Measurements from ENCODE around the gene SLIT3. TPM values are rescaled to one million over a fixed set of nuclear protein-coding genes. Genes with fewer than 3 reads are reported as not detected.
A peak's percentile ranks its signal among the peaks of the same experiment; 100 is the strongest.

The SLIT3 gene
- total and polyA plus RNA-seq, 2 donors: 8.4 to 9.2 TPM

GRCh38 chr5:168720575-168720974 lies 580.4 kb downstream of the SLIT3 start:
- Histone ChIP-seq H3K27me3 (ENCODE audit: control insufficient read depth in 2 of 2, insufficient read depth in 1 of 2, low read length in 1 of 2) (no peaks in the 10 kb centered on the region), H3K4me3 (ENCODE audit: low read length in 2 of 2) (no peak overlapping the region), H3K36me3 (ENCODE audit: control insufficient read depth in 2 of 2, insufficient read depth in 2 of 2, low read length in 1 of 2) (no peaks in the 10 kb centered on the region), H3K27ac (ENCODE audit: low read depth in 1 of 2, low read length in 1 of 2) (no peak overlapping the region), H3K4me1 (ENCODE audit: control insufficient read depth in 2 of 2, insufficient read depth in 2 of 2, low read length in 2 of 2) (no peaks in the 10 kb centered on the region), H3K9me3 (ENCODE audit: control insufficient read depth in 2 of 2, insufficient read depth in 1 of 2, low read length in 1 of 2) (no peaks in the 10 kb centered on the region)
- DNase-seq (ENCODE audit: low read depth in 6 of 9, low spot score in 9 of 9): no peak
- 97% methylated on average over 9 of the region's 9 CpGs for WGBS

- H3K27me3 ChIP-seq (ENCODE audit: control insufficient read depth in 2 of 2, insufficient read depth in 1 of 2, low read length in 1 of 2): no peaks in the 10 kb centered on the region
- no peak for DNase-seq (ENCODE audit: low read depth in 6 of 9, low spot score in 9 of 9)
- no peaks in the 10 kb centered on the region for H3K9me3 ChIP-seq (ENCODE audit: control insufficient read depth in 2 of 2, insufficient read depth in 1 of 2, low read length in 1 of 2)
- H3K27ac ChIP-seq (ENCODE audit: low read depth in 1 of 2, low read length in 1 of 2): no peak overlapping the region
- WGBS: 83% methylated on average over 4 of the region's 4 CpGs
- H3K4me3 ChIP-seq (ENCODE audit: low read length in 2 of 2): no peak overlapping the region
- no peaks in the 10 kb centered on the region for H3K36me3 ChIP-seq (ENCODE audit: control insufficient read depth in 2 of 2, insufficient read depth in 2 of 2, low read length in 1 of 2)
- H3K4me1 ChIP-seq (ENCODE audit: control insufficient read depth in 2 of 2, insufficient read depth in 2 of 2, low read length in 2 of 2): no peaks in the 10 kb centered on the region
Observed at GRCh38 chr5:168714046-168714445, 586.9 kb downstream of the SLIT3 start.

GRCh38 chr5:168713051-168713450 lies 587.9 kb downstream of the SLIT3 start:
- Histone ChIP-seq H3K36me3 (ENCODE audit: control insufficient read depth in 2 of 2, insufficient read depth in 2 of 2, low read length in 1 of 2) (no peaks in the 10 kb centered on the region), H3K27me3 (ENCODE audit: control insufficient read depth in 2 of 2, insufficient read depth in 1 of 2, low read length in 1 of 2) (no peaks in the 10 kb centered on the region), H3K27ac (ENCODE audit: low read depth in 1 of 2, low read length in 1 of 2) (no peak overlapping the region), H3K4me1 (ENCODE audit: control insufficient read depth in 2 of 2, insufficient read depth in 2 of 2, low read length in 2 of 2) (no peaks in the 10 kb centered on the region), H3K9me3 (ENCODE audit: control insufficient read depth in 2 of 2, insufficient read depth in 1 of 2, low read length in 1 of 2) (no peaks in the 10 kb centered on the region), H3K4me3 (ENCODE audit: low read length in 2 of 2) (no peak overlapping the region)
- DNase-seq (ENCODE audit: low read depth in 6 of 9, low spot score in 9 of 9): no peak
- WGBS: 90% methylated on average over 10 of the region's 10 CpGs

- H3K4me1 ChIP-seq (ENCODE audit: control insufficient read depth in 2 of 2, insufficient read depth in 2 of 2, low read length in 2 of 2): no peaks in the 10 kb centered on the region
- no peak overlapping the region for H3K27ac ChIP-seq (ENCODE audit: low read depth in 1 of 2, low read length in 1 of 2)
- H3K27me3 ChIP-seq (ENCODE audit: control insufficient read depth in 2 of 2, insufficient read depth in 1 of 2, low read length in 1 of 2): no peaks in the 10 kb centered on the region
- H3K36me3 ChIP-seq (ENCODE audit: control insufficient read depth in 2 of 2, insufficient read depth in 2 of 2, low read length in 1 of 2): no peaks in the 10 kb centered on the region
- no peaks in the 10 kb centered on the region for H3K9me3 ChIP-seq (ENCODE audit: control insufficient read depth in 2 of 2, insufficient read depth in 1 of 2, low read length in 1 of 2)
- 91% methylated on average over 11 of the region's 11 CpGs for WGBS
- H3K4me3 ChIP-seq (ENCODE audit: low read length in 2 of 2): no peak overlapping the region
- no peak for DNase-seq (ENCODE audit: low read depth in 6 of 9, low spot score in 9 of 9)
Observed at GRCh38 chr5:168712280-168712924, 588.5 kb downstream of the SLIT3 start.

GRCh38 chr5:168710706-168711105 lies 590.2 kb downstream of the SLIT3 start:
- Histone ChIP-seq H3K27me3 (ENCODE audit: control insufficient read depth in 2 of 2, insufficient read depth in 1 of 2, low read length in 1 of 2) (no peaks in the 10 kb centered on the region), H3K4me1 (ENCODE audit: control insufficient read depth in 2 of 2, insufficient read depth in 2 of 2, low read length in 2 of 2) (no peaks in the 10 kb centered on the region), H3K27ac (ENCODE audit: low read depth in 1 of 2, low read length in 1 of 2) (no peak overlapping the region), H3K4me3 (ENCODE audit: low read length in 2 of 2) (no peak overlapping the region), H3K36me3 (ENCODE audit: control insufficient read depth in 2 of 2, insufficient read depth in 2 of 2, low read length in 1 of 2) (no peaks in the 10 kb centered on the region), H3K9me3 (ENCODE audit: control insufficient read depth in 2 of 2, insufficient read depth in 1 of 2, low read length in 1 of 2) (no peaks in the 10 kb centered on the region)
- DNase-seq (ENCODE audit: low read depth in 6 of 9, low spot score in 9 of 9): no peak
- WGBS: 98% methylated on average over 9 of the region's 9 CpGs

GRCh38 chr5:168707716-168708695 lies 592.9 kb downstream of the SLIT3 start:
- Histone ChIP-seq H3K27ac (ENCODE audit: low read depth in 1 of 2, low read length in 1 of 2) (no peak overlapping the region), H3K4me1 (ENCODE audit: control insufficient read depth in 2 of 2, insufficient read depth in 2 of 2, low read length in 2 of 2) (no peaks in the 10 kb centered on the region), H3K27me3 (ENCODE audit: control insufficient read depth in 2 of 2, insufficient read depth in 1 of 2, low read length in 1 of 2) (no peaks in the 10 kb centered on the region), H3K9me3 (ENCODE audit: control insufficient read depth in 2 of 2, insufficient read depth in 1 of 2, low read length in 1 of 2) (no peaks in the 10 kb centered on the region), H3K4me3 (ENCODE audit: low read length in 2 of 2) (no peak overlapping the region), H3K36me3 (ENCODE audit: control insufficient read depth in 2 of 2, insufficient read depth in 2 of 2, low read length in 1 of 2) (no peaks in the 10 kb centered on the region)
- no peak for DNase-seq (ENCODE audit: low read depth in 6 of 9, low spot score in 9 of 9)
- WGBS: 97% methylated on average over 15 of the region's 15 CpGs

GRCh38 chr5:168706655-168707069 lies 594.3 kb downstream of the SLIT3 start:
- peak in 4 of 9 donors; percentile 7 to 29 (median 26) for DNase-seq (ENCODE audit: low read depth in 6 of 9, low spot score in 9 of 9)
- Histone ChIP-seq H3K4me1 (ENCODE audit: control insufficient read depth in 2 of 2, insufficient read depth in 2 of 2, low read length in 2 of 2) (no peaks in the 10 kb centered on the region), H3K36me3 (ENCODE audit: control insufficient read depth in 2 of 2, insufficient read depth in 2 of 2, low read length in 1 of 2) (no peaks in the 10 kb centered on the region), H3K4me3 (ENCODE audit: low read length in 2 of 2) (no peak overlapping the region), H3K27me3 (ENCODE audit: control insufficient read depth in 2 of 2, insufficient read depth in 1 of 2, low read length in 1 of 2) (no peaks in the 10 kb centered on the region), H3K27ac (ENCODE audit: low read depth in 1 of 2, low read length in 1 of 2) (no peak overlapping the region), H3K9me3 (ENCODE audit: control insufficient read depth in 2 of 2, insufficient read depth in 1 of 2, low read length in 1 of 2) (no peaks in the 10 kb centered on the region)
- 76% methylated on average over 5 of the region's 5 CpGs for WGBS

GRCh38 chr5:168705321-168705720 lies 595.6 kb downstream of the SLIT3 start:
- H3K4me1 ChIP-seq (ENCODE audit: control insufficient read depth in 2 of 2, insufficient read depth in 2 of 2, low read length in 2 of 2): no peaks in the 10 kb centered on the region
- H3K27ac ChIP-seq (ENCODE audit: low read depth in 1 of 2, low read length in 1 of 2): no peak overlapping the region
- H3K9me3 ChIP-seq (ENCODE audit: control insufficient read depth in 2 of 2, insufficient read depth in 1 of 2, low read length in 1 of 2): no peaks in the 10 kb centered on the region
- DNase-seq (ENCODE audit: low read depth in 6 of 9, low spot score in 9 of 9): no peak
- no peaks in the 10 kb centered on the region for H3K27me3 ChIP-seq (ENCODE audit: control insufficient read depth in 2 of 2, insufficient read depth in 1 of 2, low read length in 1 of 2)
- no peak overlapping the region for H3K4me3 ChIP-seq (ENCODE audit: low read length in 2 of 2)
- H3K36me3 ChIP-seq (ENCODE audit: control insufficient read depth in 2 of 2, insufficient read depth in 2 of 2, low read length in 1 of 2): no peaks in the 10 kb centered on the region
- WGBS: 98% methylated on average over 1 of the region's 1 CpG

- WGBS: 100% methylated on average over 2 of the region's 2 CpGs
- Histone ChIP-seq H3K9me3 (ENCODE audit: control insufficient read depth in 2 of 2, insufficient read depth in 1 of 2, low read length in 1 of 2) (no peaks in the 10 kb centered on the region), H3K36me3 (ENCODE audit: control insufficient read depth in 2 of 2, insufficient read depth in 2 of 2, low read length in 1 of 2) (no peaks in the 10 kb centered on the region), H3K27me3 (ENCODE audit: control insufficient read depth in 2 of 2, insufficient read depth in 1 of 2, low read length in 1 of 2) (peaks cover 0 to 2% of the 10 kb centered on the region in 2 donors), H3K27ac (ENCODE audit: low read depth in 1 of 2, low read length in 1 of 2) (no peak overlapping the region), H3K4me1 (ENCODE audit: control insufficient read depth in 2 of 2, insufficient read depth in 2 of 2, low read length in 2 of 2) (no peaks in the 10 kb centered on the region), H3K4me3 (ENCODE audit: low read length in 2 of 2) (no peak overlapping the region)
- no peak for DNase-seq (ENCODE audit: low read depth in 6 of 9, low spot score in 9 of 9)
Observed at GRCh38 chr5:168702511-168702910, 598.4 kb downstream of the SLIT3 start.

All from thymus (tissue), 11 donors.